RWPE1 (cell line): Measurements from ENCODE around the gene CACNA2D3.

Source experiments
- CTCF ChIA-PET: fragments of 350-600 bp; sonication (Branson Sonifier 250); formaldehyde crosslinking; extraction: SDS; loops from one replicate; lab custom pipeline; 2021; lab: Yijun Ruan, JAX
- POLR2A ChIA-PET: fragments of 400-600 bp; formaldehyde crosslinking; extraction: SDS; loops from one replicate; lab custom pipeline; 2020; ENCODE audit warnings: antibody characterized with exemption; ENCODE audit not compliant: low non-redundant PET; lab: Yijun Ruan, JAX
- DNase-seq: peaks from one replicate; pipeline ENCODE4 v3.0.0; 2012; ENCODE audit warnings: low spot score
- H3K27ac ChIP-seq: fragments of 450-650 bp; 2 replicates; pipeline ENCODE4 v1.5.1; 2017
- CTCF ChIP-seq: fragments of 450-650 bp; conservative IDR thresholded peaks from 2 replicates; pipeline ENCODE4 v1.5.1; 2017; ENCODE audit warnings: low read depth, mild to moderate bottlenecking

Gene CACNA2D3

GRCh38 chr3:55000953-55001352, 878.6 kb downstream of the CACNA2D3 start:
- CTCF ChIA-PET, result no interaction called here
- DNase-seq, result no peak
- no peak overlapping the region for H3K27ac ChIP-seq
- TF ChIP-seq CTCF, result no peak
- POLR2A ChIA-PET, result no interaction called here

GRCh38 chr3:55002416-55002930, 880.1 kb downstream of the CACNA2D3 start:
- H3K27ac ChIP-seq, result no peak overlapping the region
- ChIA-PET POLR2A (no interaction called here), CTCF (no interaction called here)
- TF ChIP-seq CTCF, result no peak
- DNase-seq, result no peak

- TF ChIP-seq CTCF, result no peak
- ChIA-PET CTCF (no interaction called here), POLR2A (no interaction called here)
- DNase-seq, result no peak
- no peak overlapping the region for H3K27ac ChIP-seq
These were observed 883.9 kb downstream of the CACNA2D3 start for GRCh38 chr3:55006244-55006676.

- ChIA-PET CTCF (no interaction called here), POLR2A (no interaction called here)
- no peak for DNase-seq
- no peak for TF ChIP-seq CTCF
- no peak overlapping the region for H3K27ac ChIP-seq
These were observed 885.6 kb downstream of the CACNA2D3 start for GRCh38 chr3:55007971-55008370.

GRCh38 chr3:55009372-55009771, 887.0 kb downstream of the CACNA2D3 start:
- DNase-seq, result no peak
- H3K27ac ChIP-seq, result no peak overlapping the region
- TF ChIP-seq CTCF, result no peak
- ChIA-PET CTCF (no interaction called here), POLR2A (no interaction called here)

- CTCF ChIA-PET, result no interaction called here
- POLR2A ChIA-PET, result no interaction called here
- H3K27ac ChIP-seq, result no peak overlapping the region
- no peak for DNase-seq
- no peak for TF ChIP-seq CTCF
These were observed 889.7 kb downstream of the CACNA2D3 start for GRCh38 chr3:55012091-55012490.
